Small intestine (tissue), 7 donors: ENCODE results near the gene ENO1. TPM values are rescaled to one million over a fixed set of nuclear protein-coding genes. Genes with fewer than 3 reads are reported as not detected.

Source experiments
- DNase-seq, 2 donors: peaks; one replicate each; pipeline versions ENCODE4 v3.0.0 to v3.0.0-alpha.2; 2013
- FAIRE-seq: peaks from 2 replicates; lab custom pipeline; 2012; peaks lifted over from hg19 to GRCh38; lab: Jason Lieb, UNC
- H3K27ac ChIP-seq, 3 donors: one replicate each; pipeline ENCODE4 v1.5.1; 2013; ENCODE audit warnings: low read length in 2 of 3, mild to moderate bottlenecking in 2 of 3, control low read depth in 1 of 3, inconsistent platforms in 1 of 3, low read depth in 1 of 3, moderate library complexity in 1 of 3
- H3K27me3 ChIP-seq, 3 donors: one replicate each; pipeline ENCODE4 v1.6.1; 2013; ENCODE audit warnings: low read length in 3 of 3, inconsistent platforms in 1 of 3; ENCODE audit not compliant: control insufficient read depth in 3 of 3, insufficient read depth in 3 of 3
- H3K36me3 ChIP-seq, 3 donors: one replicate each; pipeline ENCODE4 v1.6.1; 2013; ENCODE audit warnings: low read length in 3 of 3, inconsistent platforms in 1 of 3, low read depth in 1 of 3, mild to moderate bottlenecking in 1 of 3, moderate library complexity in 1 of 3; ENCODE audit not compliant: control insufficient read depth in 3 of 3, insufficient read depth in 2 of 3
- H3K4me1 ChIP-seq, 3 donors: one replicate each; pipeline ENCODE4 v1.6.1; 2013; ENCODE audit warnings: low read length in 2 of 3, inconsistent platforms in 1 of 3, low read depth in 1 of 3, mild to moderate bottlenecking in 1 of 3, moderate library complexity in 1 of 3; ENCODE audit not compliant: control insufficient read depth in 3 of 3, insufficient read depth in 2 of 3
- H3K4me3 ChIP-seq, 3 donors: one replicate each; pipeline ENCODE4 v1.5.1; 2013; ENCODE audit warnings: low read length in 3 of 3, control low read depth in 1 of 3, inconsistent platforms in 1 of 3, low read depth in 1 of 3, mild to moderate bottlenecking in 1 of 3, moderate library complexity in 1 of 3
- H3K9me3 ChIP-seq, 2 donors: one replicate each; pipeline ENCODE4 v1.6.1; 2013; ENCODE audit warnings: low read depth in 1 of 2, low read length in 1 of 2; ENCODE audit not compliant: control insufficient read depth in 2 of 2, insufficient read depth in 1 of 2
- WGBS, 3 donors: extraction: QIAGEN DNeasy Blood & Tissue Kit; methylation state at CpG; one replicate each; pipeline ENCODE4 v1.1.7; 2013; 5-methylcytosine and 5-hydroxymethylcytosine counted together
- polyA plus RNA-seq, 4 donors: library from polyadenylated mRNA; stranded (reverse) in 3 of 4; unstranded in 1 of 4; fragments of 200-250 nt in 3 of 4; fragments of 120-200 nt in 1 of 4; gene quantifications; one replicate each; pipeline versions ENCODE4 v1.2.1 to v1.2.3, GENCODE V29; 2013
- donor health status: healthy with polysubstance abuse.
- donor health status: control.
- donor health status: control.
- donor health status: Bipolar disorder and iron deficiency.
- donor health status: healthy.

ENO1 gene
- polyA plus RNA-seq, 4 donors: 491 to 829 (median 592) TPM

DNA sequence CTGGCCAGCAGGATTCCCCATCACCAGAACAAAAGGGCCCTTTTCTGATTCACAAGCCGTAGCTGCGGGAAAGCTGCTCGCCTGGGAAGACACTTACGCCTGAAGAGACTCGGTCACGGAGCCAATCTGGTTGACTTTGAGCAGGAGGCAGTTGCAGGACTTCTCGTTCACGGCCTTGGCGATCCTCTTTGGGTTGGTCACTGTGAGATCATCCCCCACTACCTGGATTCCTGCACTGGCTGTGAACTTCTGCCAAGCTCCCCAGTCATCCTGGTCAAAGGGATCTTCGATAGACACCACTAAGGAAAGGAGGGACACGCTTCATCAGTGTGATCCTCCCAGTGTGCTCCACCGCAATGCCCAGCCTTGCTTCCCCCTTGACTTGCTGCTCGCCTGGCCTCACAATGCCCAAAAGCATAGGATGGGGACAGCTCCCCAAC lies 14.7 kb downstream of the ENO1 start:
- Histone ChIP-seq H3K36me3 (peaks cover 57 to 97% (median 58%) of the 10 kb centered on the region in 3 donors), H3K4me1 (peaks cover 0 to 8% (median 0%) of the 10 kb centered on the region in 3 donors), H3K9me3 (no peaks in the 10 kb centered on the region), H3K27ac (no peak overlapping the region), H3K4me3 (no peak overlapping the region), H3K27me3 (no peaks in the 10 kb centered on the region)
- DNase-seq: no peak
- no peak for FAIRE-seq
- 94 to 97% (median 94%) methylated on average over 13 of the region's 13 CpGs for WGBS, 3 donors

DNA sequence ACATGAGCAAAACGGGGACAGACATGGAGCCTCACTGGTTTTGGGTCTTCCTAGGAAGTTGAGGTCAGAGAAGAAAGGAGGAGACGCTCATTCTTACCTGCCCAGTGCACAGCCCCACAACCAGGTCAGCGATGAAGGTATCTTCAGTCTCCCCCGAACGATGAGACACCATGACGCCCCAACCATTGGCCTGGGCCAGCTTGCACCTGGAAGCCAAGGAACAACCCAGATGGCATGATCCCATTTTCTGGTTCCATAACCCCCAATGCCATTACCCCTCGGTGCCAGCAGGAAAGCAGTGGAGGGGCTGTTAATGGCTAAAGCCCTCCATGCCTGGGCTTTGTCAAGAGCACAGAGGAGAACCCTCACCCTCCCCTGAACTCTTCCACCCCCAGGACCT lies 15.3 kb downstream of the ENO1 start:
- Histone ChIP-seq H3K9me3 (no peaks in the 10 kb centered on the region), H3K27me3 (no peaks in the 10 kb centered on the region), H3K4me3 (no peak overlapping the region), H3K36me3 (peaks cover 57 to 94% (median 58%) of the 10 kb centered on the region in 3 donors), H3K27ac (no peak overlapping the region), H3K4me1 (peaks cover 0 to 15% (median 0%) of the 10 kb centered on the region in 3 donors)
- WGBS, 3 donors: 88 to 93% (median 91%) methylated on average over 6 to 7 of the region's 7 CpGs
- FAIRE-seq (no peak), DNase-seq (no peak)

DNA sequence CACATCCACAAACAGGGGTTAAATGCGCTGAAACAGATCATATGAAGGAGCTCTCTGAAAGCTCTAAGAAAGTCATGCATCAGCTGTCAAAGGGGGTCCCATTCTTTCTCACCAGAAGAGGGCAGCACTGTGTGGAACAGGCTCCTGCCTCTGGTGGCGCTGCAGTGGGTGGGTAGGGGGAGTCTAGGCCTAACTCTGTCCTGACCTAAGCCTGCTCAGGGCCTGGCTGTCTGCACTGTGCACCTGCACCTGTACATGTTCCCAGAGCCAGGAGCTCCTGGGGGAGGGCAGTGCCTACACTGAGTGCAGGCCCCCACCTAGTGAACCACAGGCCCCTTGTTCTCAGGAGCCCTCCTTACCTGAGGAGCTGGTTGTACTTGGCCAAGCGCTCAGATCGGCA lies 16.0 kb downstream of the ENO1 start:
- Histone ChIP-seq H3K27me3 (no peaks in the 10 kb centered on the region), H3K27ac (no peak overlapping the region), H3K4me3 (no peak overlapping the region), H3K4me1 (peaks cover 0 to 21% (median 0%) of the 10 kb centered on the region in 3 donors), H3K36me3 (peaks cover 55 to 95% (median 57%) of the 10 kb centered on the region in 3 donors), H3K9me3 (no peaks in the 10 kb centered on the region)
- 87 to 92% (median 88%) methylated on average over 4 of the region's 4 CpGs for WGBS, 3 donors
- DNase-seq: peak in 1 of 2 donors; percentile 40
- FAIRE-seq: no peak

DNA sequence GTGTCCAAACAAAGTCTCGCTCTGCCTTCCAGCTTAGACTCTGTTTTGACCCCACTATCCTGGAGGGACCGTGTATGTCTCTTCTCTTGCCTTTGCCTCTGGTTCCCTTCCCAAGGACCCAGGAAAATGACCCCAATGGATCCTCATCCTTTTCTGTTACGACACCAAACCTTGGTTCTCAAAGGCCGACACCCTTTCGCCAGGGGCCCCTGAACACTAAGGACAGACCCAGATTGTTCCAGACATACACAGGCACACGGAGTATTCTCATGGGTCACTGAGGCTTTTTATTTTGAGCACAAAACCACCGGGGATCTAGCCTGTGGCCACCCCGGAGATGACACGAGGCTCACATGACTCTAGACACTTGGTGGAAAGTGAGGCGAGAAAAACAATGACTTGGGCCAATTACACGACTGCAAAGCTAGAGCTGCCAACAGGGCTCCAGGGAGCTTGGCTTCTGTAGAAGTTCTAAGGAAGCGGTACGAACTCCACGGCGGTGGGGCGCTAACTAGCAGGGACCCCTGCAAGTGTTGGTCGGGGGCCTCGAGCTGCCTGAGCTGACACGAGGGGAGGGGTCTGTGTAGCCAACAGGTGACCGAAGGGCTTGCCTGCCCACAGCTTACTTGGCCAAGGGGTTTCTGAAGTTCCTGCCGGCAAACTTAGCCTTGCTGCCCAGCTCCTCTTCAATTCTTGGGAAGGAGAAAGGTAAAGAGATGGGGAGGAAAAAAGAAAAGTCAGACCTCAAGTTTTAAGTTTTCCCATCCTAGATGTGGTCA lies 17.6 kb downstream of the ENO1 start:
- Histone ChIP-seq H3K4me1 (peaks cover 0 to 31% (median 0%) of the 10 kb centered on the region in 3 donors), H3K27ac (no peak overlapping the region), H3K36me3 (peaks cover 44 to 92% (median 48%) of the 10 kb centered on the region in 3 donors), H3K4me3 (no peak overlapping the region), H3K27me3 (no peaks in the 10 kb centered on the region), H3K9me3 (no peaks in the 10 kb centered on the region)
- FAIRE-seq (no peak), DNase-seq (no peak)
- 84 to 90% (median 87%) methylated on average over 21 of the region's 21 CpGs for WGBS, 3 donors

DNA sequence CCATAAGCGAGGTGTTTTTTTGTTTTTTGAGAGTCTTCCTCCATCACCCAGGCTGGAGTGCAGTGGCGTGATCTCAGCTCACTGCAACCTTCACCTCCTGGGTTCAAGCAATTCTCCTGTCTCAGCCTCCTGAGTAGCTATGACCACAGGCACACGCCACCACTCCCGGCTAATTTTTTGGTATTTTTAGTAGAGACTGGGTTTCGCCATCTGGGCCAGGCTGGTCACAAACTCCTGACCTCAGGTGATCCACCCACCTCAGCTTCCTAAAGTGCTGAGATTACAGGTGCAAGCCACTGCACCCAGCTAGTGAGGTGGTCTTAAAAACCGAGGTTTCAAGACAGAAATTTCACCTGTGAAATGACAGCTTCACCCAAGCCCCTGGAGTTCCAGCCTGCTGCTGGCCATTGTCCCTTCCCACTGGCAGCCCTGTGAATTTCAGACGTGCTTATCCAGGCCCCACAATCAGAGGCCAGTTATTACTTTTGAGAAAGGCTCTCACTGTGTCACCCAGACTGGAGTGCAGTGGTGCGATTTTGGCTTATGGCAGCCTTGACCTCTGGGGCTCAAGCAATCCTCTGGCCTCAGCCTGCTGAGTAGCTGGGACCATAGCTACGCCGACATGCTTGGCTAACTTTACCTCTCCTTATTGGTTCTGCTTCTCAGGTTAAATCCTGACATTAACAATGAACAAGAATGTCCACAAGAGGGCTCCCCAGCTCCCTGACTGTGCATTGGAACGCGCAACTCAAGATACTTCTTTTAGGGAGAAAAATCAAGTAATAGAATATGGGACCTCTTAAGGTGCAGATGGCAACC lies 19.4 kb downstream of the ENO1 start:
- Histone ChIP-seq H3K4me3 (no peak overlapping the region), H3K9me3 (no peaks in the 10 kb centered on the region), H3K27me3 (no peaks in the 10 kb centered on the region), H3K27ac (peak overlapping the region in 2 of 3 donors; percentile 27 to 75), H3K4me1 (peaks cover 0 to 31% (median 0%) of the 10 kb centered on the region in 3 donors), H3K36me3 (peaks cover 30 to 79% (median 32%) of the 10 kb centered on the region in 3 donors)
- FAIRE-seq: no peak
- 71 to 77% (median 77%) methylated on average over 12 of the region's 12 CpGs for WGBS, 3 donors
- DNase-seq: peak; percentile 43 to 69

DNA sequence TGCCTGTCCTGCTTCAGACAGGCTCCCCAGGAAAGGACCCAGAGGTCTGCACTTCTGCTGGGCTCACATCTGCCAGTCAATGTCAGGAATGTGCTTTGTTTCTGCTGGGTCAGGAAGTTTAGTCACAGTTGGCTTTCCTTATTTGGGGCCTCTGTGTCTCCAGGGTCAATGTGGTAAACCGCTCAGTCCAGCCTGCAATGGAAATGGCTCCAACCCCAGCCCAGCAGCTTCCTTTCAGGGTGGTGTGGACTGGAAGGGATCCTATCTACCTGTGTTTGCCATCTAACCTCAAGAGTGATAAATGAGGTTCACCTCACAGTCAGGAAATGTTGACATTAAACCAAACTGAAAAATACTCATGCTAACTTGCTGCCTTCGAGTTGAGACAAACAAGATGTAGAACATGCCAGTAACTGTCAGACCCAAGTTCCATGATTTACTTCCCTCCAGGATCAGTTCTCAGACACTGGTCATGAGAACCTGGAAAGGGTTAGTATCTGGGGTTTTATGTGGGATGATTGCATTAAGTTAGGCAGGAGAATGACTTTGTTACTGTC lies 20.3 kb downstream of the ENO1 start:
- H3K4me1 ChIP-seq: peaks cover 0 to 31% (median 0%) of the 10 kb centered on the region in 3 donors
- WGBS, 3 donors: 33 to 45% (median 41%) methylated on average over 2 of the region's 2 CpGs
- DNase-seq (peak in 1 of 2 donors; percentile 61), FAIRE-seq (no peak)
- no peaks in the 10 kb centered on the region for H3K9me3 ChIP-seq
- no peak overlapping the region for H3K4me3 ChIP-seq
- peak overlapping the region in 2 of 3 donors; percentile 9 to 75 for H3K27ac ChIP-seq
- H3K27me3 ChIP-seq: no peaks in the 10 kb centered on the region
- H3K36me3 ChIP-seq: peaks cover 25 to 76% (median 29%) of the 10 kb centered on the region in 3 donors

DNA sequence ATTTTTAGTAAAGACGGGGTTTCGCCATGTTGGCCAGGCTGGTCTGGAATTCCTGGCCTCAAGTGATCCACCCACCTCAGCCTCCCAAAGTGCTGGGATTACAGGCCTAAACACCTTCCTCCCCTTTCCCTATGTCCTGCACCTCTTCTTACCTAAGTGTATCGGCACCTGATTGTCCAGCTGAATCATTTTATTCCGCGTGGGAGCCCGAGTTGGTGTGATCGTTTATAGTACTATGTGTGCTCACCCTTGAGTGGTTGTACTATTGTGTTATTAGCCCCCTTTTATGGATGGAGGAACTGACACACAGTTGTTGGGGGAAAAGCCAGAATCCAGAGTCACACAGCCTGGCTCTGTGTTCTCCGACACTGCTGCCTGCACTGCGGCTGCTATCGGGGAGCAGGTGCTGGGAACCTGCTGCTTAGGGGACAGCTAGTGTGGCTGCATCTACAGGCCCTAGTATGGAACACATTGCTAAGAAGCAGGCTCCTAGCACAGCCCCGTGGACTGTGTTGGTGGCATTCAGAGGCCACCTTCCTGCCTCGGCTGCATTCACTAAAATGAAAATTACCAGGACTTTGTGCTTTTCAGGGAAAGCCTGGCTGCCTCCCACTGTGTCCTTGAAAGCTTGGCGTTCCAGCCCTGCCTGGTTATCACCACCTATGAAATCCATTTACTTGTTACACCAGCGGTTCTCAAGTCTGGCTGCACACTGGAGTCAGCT lies 21.6 kb downstream of the ENO1 start:
- WGBS, 3 donors: 88 to 91% (median 89%) methylated on average over 14 of the region's 14 CpGs
- DNase-seq: peak in 1 of 2 donors; percentile 46
- FAIRE-seq: no peak
- peak overlapping the region in 1 of 3 donors; percentile 75 for H3K27ac ChIP-seq
- no peaks in the 10 kb centered on the region for H3K27me3 ChIP-seq
- peaks cover 16 to 63% (median 18%) of the 10 kb centered on the region in 3 donors for H3K36me3 ChIP-seq
- peaks cover 0 to 31% (median 0%) of the 10 kb centered on the region in 3 donors for H3K4me1 ChIP-seq
- H3K4me3 ChIP-seq: no peak overlapping the region
- H3K9me3 ChIP-seq: no peaks in the 10 kb centered on the region
